Retinal pigment epithelial cell (primary cell): Measurements from ENCODE around the gene CFDP1.

Experiments
- DNase-seq: peaks from one replicate; pipeline ENCODE4 v3.0.0-alpha.2; 2010; ENCODE audit warnings: low read depth
- H3K4me3 ChIP-seq: 2 replicates; pipeline ENCODE4 v1.5.1; 2011; ENCODE audit warnings: mild to moderate bottlenecking, low read length, control low read depth, moderate library complexity
- CTCF ChIP-seq: conservative IDR thresholded peaks from 2 replicates; pipeline ENCODE4 v1.5.1; 2011; ENCODE audit warnings: low read depth, low read length, control low read depth, inconsistent platforms

Gene CFDP1

GRCh38 chr16:75293772-75294171 is 139.5 kb downstream of the CFDP1 start:
- no peak overlapping the region for H3K4me3 ChIP-seq
- TF ChIP-seq CTCF = no peak
- no peak for DNase-seq

- no peak for TF ChIP-seq CTCF
- no peak for DNase-seq
- no peak overlapping the region for H3K4me3 ChIP-seq
Observed at GRCh38 chr16:75293173-75293572, 140.1 kb downstream of the CFDP1 start.

GRCh38 chr16:75292691-75293090 is 140.6 kb downstream of the CFDP1 start:
- no peak overlapping the region for H3K4me3 ChIP-seq
- no peak for DNase-seq
- TF ChIP-seq CTCF = no peak

GRCh38 chr16:75289189-75289588 is 144.1 kb downstream of the CFDP1 start:
- no peak for DNase-seq
- no peak for TF ChIP-seq CTCF
- H3K4me3 ChIP-seq = no peak overlapping the region

- TF ChIP-seq CTCF = no peak
- H3K4me3 ChIP-seq = no peak overlapping the region
- DNase-seq = no peak
Observed at GRCh38 chr16:75288596-75289120, 144.6 kb downstream of the CFDP1 start.

GRCh38 chr16:75288181-75288580 is 145.1 kb downstream of the CFDP1 start:
- TF ChIP-seq CTCF = no peak
- DNase-seq = no peak
- H3K4me3 ChIP-seq = no peak overlapping the region

GRCh38 chr16:75287708-75288107 is 145.6 kb downstream of the CFDP1 start:
- TF ChIP-seq CTCF = no peak
- no peak for DNase-seq
- no peak overlapping the region for H3K4me3 ChIP-seq
